Neural progenitor cell (in vitro differentiated cells): ENCODE results near the gene PLEKHA7. TPM values are rescaled to one million over a fixed set of nuclear protein-coding genes. Genes with fewer than 3 reads are reported as not detected.
A peak's percentile ranks its signal among the peaks of the same experiment; 100 is the strongest.

ENCODE experiments used
- DNase-seq: peaks from one replicate; pipeline ENCODE4 v3.0.0-alpha.2; 2016; ENCODE audit warnings: low spot score
- H2AFZ ChIP-seq: fragments of 200-600 bp; sonication (generic); replicated peaks from 2 replicates; pipeline ENCODE4 v1.6.1; 2016; ENCODE audit warnings: antibody characterized with exemption
- H3F3A ChIP-seq: fragments of 200-600 bp; sonication (generic); 2 replicates; pipeline ENCODE4 v1.6.1; 2016; ENCODE audit warnings: antibody characterized with exemption, low read depth
- H3K27ac ChIP-seq: fragments of 200-600 bp; sonication (generic); 2 replicates; pipeline ENCODE4 v1.5.1; 2016; ENCODE audit warnings: mild to moderate bottlenecking
- H3K27me3 ChIP-seq: fragments of 200-600 bp; sonication (generic); 2 replicates; pipeline ENCODE4 v1.6.1; 2016; ENCODE audit warnings: mild to moderate bottlenecking, moderate library complexity
- H3K36me3 ChIP-seq: fragments of 200-600 bp; sonication (generic); 2 replicates; pipeline ENCODE4 v1.5.1; 2016
- H3K4me1 ChIP-seq: fragments of 200-600 bp; sonication (generic); 2 replicates; pipeline ENCODE4 v1.6.1; 2016; ENCODE audit warnings: mixed run types
- H3K4me2 ChIP-seq: fragments of 200-600 bp; sonication (generic); 2 replicates; pipeline ENCODE4 v1.6.1; 2016
- H3K4me3 ChIP-seq: fragments of 200-600 bp; sonication (generic); 2 replicates; pipeline ENCODE4 v1.5.1; 2016
- H3K79me2 ChIP-seq: fragments of 200-600 bp; sonication (generic); 2 replicates; pipeline ENCODE4 v1.6.1; 2016; ENCODE audit warnings: low read depth
- H3K9ac ChIP-seq: fragments of 200-600 bp; sonication (generic); 2 replicates; pipeline ENCODE4 v1.6.1; 2016
- H3K9me3 ChIP-seq: fragments of 200-600 bp; sonication (generic); 2 replicates; pipeline ENCODE4 v1.5.1; 2016; ENCODE audit warnings: low read depth
- H4K20me1 ChIP-seq: fragments of 200-600 bp; sonication (generic); 2 replicates; pipeline ENCODE4 v1.6.1; 2016; ENCODE audit warnings: low read depth
- H3K27ac Mint-ChIP-seq: 3 replicates; pipeline ENCODE4 v1.8.0; 2021; ENCODE audit warnings: mixed read lengths
- H3K27me3 Mint-ChIP-seq: 2 replicates; pipeline ENCODE4 v1.8.0; 2022; ENCODE audit warnings: low read depth, mild to moderate bottlenecking, inconsistent platforms, moderate library complexity, mixed read lengths; ENCODE audit not compliant: insufficient read depth
- H3K36me3 Mint-ChIP-seq: 3 replicates; pipeline ENCODE4 v1.8.0; 2021; ENCODE audit warnings: mixed read lengths
- H3K4me1 Mint-ChIP-seq: 3 replicates; pipeline ENCODE4 v1.8.0; 2021; ENCODE audit warnings: mixed read lengths
- H3K4me3 Mint-ChIP-seq: 3 replicates; pipeline ENCODE4 v1.8.0; 2021; ENCODE audit warnings: mild to moderate bottlenecking, moderate library complexity, mixed read lengths
- H3K9me3 Mint-ChIP-seq: 3 replicates; pipeline ENCODE4 v1.8.0; 2020; ENCODE audit warnings: mixed read lengths
- EZH2 ChIP-seq: fragments of 200-600 bp; sonication (generic); IDR thresholded peaks from 2 replicates; pipeline ENCODE4 v1.6.1; 2017; ENCODE audit warnings: antibody characterized with exemption, mild to moderate bottlenecking, moderate library complexity
- EZH2phosphoT487 ChIP-seq: fragments of 200-600 bp; sonication (generic); IDR thresholded peaks from 2 replicates; pipeline ENCODE4 v1.6.1; 2017; ENCODE audit warnings: antibody characterized with exemption
- total RNA-seq: library from RNA; depleted of rRNA; stranded (reverse); fragments of >200 nt; gene quantifications from 2 replicates; pipeline ENCODE4 v1.2.3, GENCODE V29; 2015; ENCODE audit warnings: low replicate concordance
- TF ChIP-seq, protein P1 (sequence below): fragments of 200-600 bp; sonication (generic); IDR thresholded peaks from 2 replicates; pipeline ENCODE4 v1.5.1; 2017; ENCODE audit warnings: antibody characterized with exemption, mild to moderate bottlenecking

The PLEKHA7 gene
- total RNA-seq, 1 donor from 2014 or later = 20.3 TPM

DNA sequence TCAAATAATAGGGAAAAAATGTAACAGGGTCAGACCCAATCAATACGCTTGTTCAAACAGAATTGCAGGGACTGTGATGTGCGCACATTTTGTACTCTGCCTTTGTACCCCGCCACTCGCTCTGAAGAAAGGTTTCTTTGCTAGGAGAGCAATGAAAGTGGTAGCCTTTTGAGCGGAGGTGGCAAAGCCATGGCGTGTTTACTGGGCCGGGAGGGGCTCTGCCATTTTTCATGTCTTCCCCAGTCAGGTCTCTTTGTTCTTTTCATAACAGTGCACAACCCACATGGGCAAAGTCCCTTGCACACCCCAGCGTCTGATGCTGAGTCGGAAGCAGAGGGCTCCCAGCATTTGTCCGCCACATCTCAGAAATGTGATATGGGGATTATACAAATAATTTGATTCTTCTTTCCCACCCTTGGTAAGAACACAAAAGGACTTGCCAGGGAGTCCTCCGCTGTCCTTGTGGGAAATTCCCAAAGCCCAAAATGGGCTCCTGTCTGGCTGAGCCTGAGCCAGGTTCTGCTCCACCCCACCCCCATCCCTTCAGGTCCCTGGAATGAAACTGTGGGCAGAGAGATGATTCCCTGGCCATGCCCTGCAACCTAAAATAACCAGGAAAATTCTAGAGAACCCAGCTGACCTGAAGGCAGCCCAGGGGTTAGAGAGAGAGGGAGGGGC lies 239.1 kb downstream of the PLEKHA7 start:
- peaks cover 9% of the 10 kb centered on the region for H3K36me3 Mint-ChIP-seq

DNA sequence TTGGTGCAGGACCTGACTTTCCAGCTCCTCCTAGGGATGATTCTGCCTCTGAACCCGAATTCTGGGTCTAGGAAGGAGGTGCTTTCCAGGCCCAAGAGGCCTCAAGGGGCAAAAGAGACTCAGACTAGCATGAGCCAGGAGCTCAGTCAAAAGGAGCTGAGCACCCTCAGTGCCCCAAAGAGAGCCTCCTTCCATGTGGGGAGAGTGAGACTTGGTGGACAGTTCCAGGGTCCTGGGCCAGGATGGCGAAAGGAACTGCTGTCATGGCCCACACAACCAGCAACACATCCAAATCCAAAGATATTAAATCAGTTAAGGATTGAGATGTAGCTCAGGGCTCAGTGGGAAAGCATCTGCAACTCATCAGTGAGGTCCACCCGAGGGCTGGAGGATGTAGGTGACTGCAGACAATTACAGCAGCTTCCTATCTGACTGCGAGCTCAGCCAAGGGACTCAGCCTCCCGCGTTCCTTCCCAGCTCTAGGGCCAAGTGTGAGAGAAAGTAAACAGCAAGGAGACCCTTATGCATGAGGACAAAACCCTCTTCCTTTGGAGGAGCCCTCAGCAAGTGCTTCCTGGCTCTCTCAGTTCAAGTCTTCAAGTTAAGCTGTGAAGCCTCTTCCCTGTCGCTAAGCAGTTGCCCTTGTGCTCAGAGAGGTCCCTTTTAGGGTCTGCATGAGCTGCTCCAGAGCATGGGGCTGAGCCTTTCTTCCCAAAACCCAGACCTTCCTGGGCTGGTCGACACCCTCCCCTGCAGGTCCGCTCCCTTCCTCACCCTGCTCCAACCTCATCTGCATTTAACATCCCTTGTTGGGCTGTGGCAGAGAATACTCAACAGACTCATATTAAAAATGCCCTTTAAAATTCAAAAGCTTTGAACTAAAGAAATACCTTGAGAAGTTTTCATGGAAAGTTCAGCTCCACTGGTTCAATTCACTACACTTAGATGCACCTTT lies 240.0 kb downstream of the PLEKHA7 start:
- Histone ChIP-seq H3K4me1 (peaks cover 20% of the 10 kb centered on the region), H3K9me3 (no peaks in the 10 kb centered on the region), H3K9ac (no peak overlapping the region), H3K79me2 (no peaks in the 10 kb centered on the region), H3F3A (no peaks in the 10 kb centered on the region), H3K36me3 (no peaks in the 10 kb centered on the region), H2AFZ (no peak overlapping the region), H3K4me3 (no peak overlapping the region), H4K20me1 (no peaks in the 10 kb centered on the region), H3K27ac (no peak overlapping the region), H3K4me2 (no peak overlapping the region), H3K27me3 (no peaks in the 10 kb centered on the region)
- peaks cover 36% of the 10 kb centered on the region for H3K4me1 Mint-ChIP-seq
- no peak overlapping the region for H3K4me3 Mint-ChIP-seq
- no peak for DNase-seq
- no peak for TF ChIP-seq EZH2
- no peak for TF ChIP-seq EZH2phosphoT487
- H3K9me3 Mint-ChIP-seq = no peaks in the 10 kb centered on the region
- H3K27me3 Mint-ChIP-seq = peaks cover 10% of the 10 kb centered on the region
- peak overlapping the region; percentile 18 for H3K27ac Mint-ChIP-seq
- H3K36me3 Mint-ChIP-seq = peaks cover 5% of the 10 kb centered on the region

More for the DNA sequence above, 239.1 kb downstream of the PLEKHA7 start:
- no peak overlapping the region for H3K4me2 ChIP-seq
- Mint-ChIP-seq H3K27me3 (peaks cover 10% of the 10 kb centered on the region), H3K4me1 (peaks cover 41% of the 10 kb centered on the region), H3K9me3 (no peaks in the 10 kb centered on the region), H3K27ac (peak overlapping the region; percentile 18), H3K4me3 (no peak overlapping the region)
- no peaks in the 10 kb centered on the region for H4K20me1 ChIP-seq
- H3K27me3 ChIP-seq = no peaks in the 10 kb centered on the region
- no peaks in the 10 kb centered on the region for H3F3A ChIP-seq
- no peaks in the 10 kb centered on the region for H3K9me3 ChIP-seq
- no peak overlapping the region for H3K4me3 ChIP-seq
- H2AFZ ChIP-seq = peak overlapping the region; percentile 6
- TF ChIP-seq EZH2 (no peak), EZH2phosphoT487 (no peak)
- TF ChIP-seq, protein P1, sequence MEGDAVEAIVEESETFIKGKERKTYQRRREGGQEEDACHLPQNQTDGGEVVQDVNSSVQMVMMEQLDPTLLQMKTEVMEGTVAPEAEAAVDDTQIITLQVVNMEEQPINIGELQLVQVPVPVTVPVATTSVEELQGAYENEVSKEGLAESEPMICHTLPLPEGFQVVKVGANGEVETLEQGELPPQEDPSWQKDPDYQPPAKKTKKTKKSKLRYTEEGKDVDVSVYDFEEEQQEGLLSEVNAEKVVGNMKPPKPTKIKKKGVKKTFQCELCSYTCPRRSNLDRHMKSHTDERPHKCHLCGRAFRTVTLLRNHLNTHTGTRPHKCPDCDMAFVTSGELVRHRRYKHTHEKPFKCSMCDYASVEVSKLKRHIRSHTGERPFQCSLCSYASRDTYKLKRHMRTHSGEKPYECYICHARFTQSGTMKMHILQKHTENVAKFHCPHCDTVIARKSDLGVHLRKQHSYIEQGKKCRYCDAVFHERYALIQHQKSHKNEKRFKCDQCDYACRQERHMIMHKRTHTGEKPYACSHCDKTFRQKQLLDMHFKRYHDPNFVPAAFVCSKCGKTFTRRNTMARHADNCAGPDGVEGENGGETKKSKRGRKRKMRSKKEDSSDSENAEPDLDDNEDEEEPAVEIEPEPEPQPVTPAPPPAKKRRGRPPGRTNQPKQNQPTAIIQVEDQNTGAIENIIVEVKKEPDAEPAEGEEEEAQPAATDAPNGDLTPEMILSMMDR = no peak
- no peaks in the 10 kb centered on the region for H3K79me2 ChIP-seq
- peaks cover 20% of the 10 kb centered on the region for H3K4me1 ChIP-seq
- no peaks in the 10 kb centered on the region for H3K36me3 ChIP-seq
- DNase-seq = no peak
- no peak overlapping the region for H3K9ac ChIP-seq
- H3K27ac ChIP-seq = no peak overlapping the region

DNA sequence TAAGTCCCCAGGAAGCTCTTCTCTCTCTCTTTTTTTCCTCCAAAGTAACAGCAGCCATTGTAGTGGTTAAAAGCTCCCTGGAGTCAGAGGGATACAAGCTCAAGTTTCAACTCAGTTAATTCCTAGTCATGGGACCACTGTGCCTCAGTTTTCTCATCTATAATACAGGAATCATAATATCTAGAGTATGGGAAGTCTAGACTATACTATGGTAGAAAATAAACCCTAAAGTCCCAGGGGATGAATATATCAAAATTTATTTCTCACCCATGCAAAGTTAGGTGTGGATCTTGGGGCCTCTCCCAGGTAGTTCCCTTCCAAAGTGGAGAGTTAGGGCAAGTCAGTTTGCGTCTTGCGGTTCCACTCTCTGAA lies 242.1 kb downstream of the PLEKHA7 start:
- Histone ChIP-seq H3K36me3 (no peaks in the 10 kb centered on the region), H3F3A (no peaks in the 10 kb centered on the region), H3K79me2 (no peaks in the 10 kb centered on the region), H4K20me1 (no peaks in the 10 kb centered on the region), H3K27me3 (no peaks in the 10 kb centered on the region), H3K9ac (no peak overlapping the region), H2AFZ (no peak overlapping the region), H3K9me3 (no peaks in the 10 kb centered on the region), H3K4me2 (no peak overlapping the region), H3K4me3 (no peak overlapping the region), H3K27ac (no peak overlapping the region), H3K4me1 (peaks cover 17% of the 10 kb centered on the region)
- peaks cover 28% of the 10 kb centered on the region for H3K4me1 Mint-ChIP-seq
- peak overlapping the region; percentile 30 for H3K4me3 Mint-ChIP-seq
- TF ChIP-seq EZH2phosphoT487 (no peak), EZH2 (no peak)
- TF ChIP-seq, protein P1 = no peak
- no peak for DNase-seq
- H3K27ac Mint-ChIP-seq = peak overlapping the region; percentile 10
- no peaks in the 10 kb centered on the region for H3K36me3 Mint-ChIP-seq
- no peaks in the 10 kb centered on the region for H3K9me3 Mint-ChIP-seq
- peaks cover 8% of the 10 kb centered on the region for H3K27me3 Mint-ChIP-seq
